WTC11 (cell line): ENCODE results near the gene TEX35. TPM values are rescaled to one million over a fixed set of nuclear protein-coding genes. Genes with fewer than 3 reads are reported as not detected.

Source experiments
- ATAC-seq: fragments of 200-7000 bp; cut with Tn5 transposase; 2 replicates; pipeline ENCODE4 v1.10.0; 2021; ENCODE audit warnings: mild to moderate bottlenecking, moderate library complexity
- CTCF ChIA-PET: fragments of 300-600 bp; sonication (Branson Sonifier 250); formaldehyde crosslinking; loops from one replicate; lab custom pipeline; 2021; ENCODE audit warnings: antibody characterized with exemption; lab: Charles Lee
- POLR2A ChIA-PET: fragments of 350-600 bp; sonication (Branson Sonifier 250); formaldehyde crosslinking; loops from one replicate; lab custom pipeline; 2021; ENCODE audit warnings: antibody characterized with exemption; lab: Charles Lee
- DNase-seq: peaks from one replicate; pipeline ENCODE4 v3.0.0; 2021; ENCODE audit warnings: low spot score
- H3K27ac Mint-ChIP-seq: 2 replicates; pipeline ENCODE4 v1.8.0; 2021; ENCODE audit warnings: mixed read lengths
- H3K27me3 Mint-ChIP-seq: 2 replicates; pipeline ENCODE4 v1.8.0; 2021; ENCODE audit warnings: low read depth, mild to moderate bottlenecking, moderate library complexity, mixed read lengths
- H3K36me3 Mint-ChIP-seq: 2 replicates; pipeline ENCODE4 v1.8.0; 2021; ENCODE audit warnings: mixed read lengths
- H3K4me1 Mint-ChIP-seq: 2 replicates; pipeline ENCODE4 v1.8.0; 2022; ENCODE audit warnings: mixed read lengths
- H3K4me3 Mint-ChIP-seq: 2 replicates; pipeline ENCODE4 v1.8.0; 2021; ENCODE audit warnings: mild to moderate bottlenecking, moderate library complexity, mixed read lengths
- H3K9me3 Mint-ChIP-seq: 2 replicates; pipeline ENCODE4 v1.8.0; 2021; ENCODE audit warnings: mixed read lengths
- AR ChIP-seq: fragments of 250-450 bp; sonication (Bioruptor Pico); IDR thresholded peaks from 2 replicates; pipeline ENCODE4 v1.9.0; 2021; ENCODE audit warnings: mild to moderate bottlenecking
- EMX1 ChIP-seq: fragments of 250-450 bp; sonication (Bioruptor Pico); IDR thresholded peaks from 2 replicates; pipeline ENCODE4 v1.8.0; 2021; ENCODE audit warnings: mild to moderate bottlenecking
- ESRRA ChIP-seq: sonication (generic); formaldehyde crosslinking; IDR thresholded peaks from 2 replicates; pipeline ENCODE4 v1.8.1; 2022; ENCODE audit warnings: mild to moderate bottlenecking, missing genetic modification reagents, borderline replicate concordance
- ETV6 ChIP-seq: sonication (generic); formaldehyde crosslinking; IDR thresholded peaks from 2 replicates; pipeline ENCODE4 v1.8.1; 2022; ENCODE audit warnings: mild to moderate bottlenecking, missing genetic modification reagents
- FOXP1 ChIP-seq: sonication (generic); formaldehyde crosslinking; IDR thresholded peaks from 2 replicates; pipeline ENCODE4 v1.8.0; 2022; ENCODE audit warnings: missing genetic modification reagents, mild to moderate bottlenecking, moderate library complexity, borderline replicate concordance
- GABPB1 ChIP-seq: sonication (generic); formaldehyde crosslinking; IDR thresholded peaks from 2 replicates; pipeline ENCODE4 v1.8.1; 2023; ENCODE audit warnings: mild to moderate bottlenecking, missing genetic modification reagents
- HMGA2 ChIP-seq: fragments of 250-450 bp; sonication (Bioruptor Pico); IDR thresholded peaks from 2 replicates; pipeline ENCODE4 v1.4.0; 2021; ENCODE audit warnings: mild to moderate bottlenecking, moderate library complexity
- IRF2 ChIP-seq: sonication (generic); formaldehyde crosslinking; IDR thresholded peaks from 2 replicates; pipeline ENCODE4 v1.8.0; 2022; ENCODE audit warnings: low read depth, missing genetic modification reagents, borderline replicate concordance
- MYBL2 ChIP-seq: sonication (generic); formaldehyde crosslinking; IDR thresholded peaks from 2 replicates; pipeline ENCODE4 v1.8.1; 2023; ENCODE audit warnings: mild to moderate bottlenecking, moderate library complexity, missing genetic modification reagents
- OVOL2 ChIP-seq: fragments of 250-450 bp; sonication (Bioruptor Pico); IDR thresholded peaks from 2 replicates; pipeline ENCODE4 v1.9.0; 2021; ENCODE audit warnings: mild to moderate bottlenecking, borderline replicate concordance
- RORB ChIP-seq: fragments of 250-450 bp; sonication (Bioruptor Pico); IDR thresholded peaks from 2 replicates; pipeline ENCODE4 v1.9.0; 2021; ENCODE audit warnings: mild to moderate bottlenecking
- TCF7 ChIP-seq: sonication (generic); formaldehyde crosslinking; IDR thresholded peaks from 2 replicates; pipeline ENCODE4 v1.8.0; 2022; ENCODE audit warnings: mild to moderate bottlenecking, low read depth, missing genetic modification reagents, moderate library complexity
- ZBTB43 ChIP-seq: sonication (generic); formaldehyde crosslinking; IDR thresholded peaks from 2 replicates; pipeline ENCODE4 v1.8.1; 2023; ENCODE audit warnings: mild to moderate bottlenecking, missing genetic modification reagents
- ZNF138 ChIP-seq: sonication (generic); formaldehyde crosslinking; conservative IDR thresholded peaks from 2 replicates; pipeline ENCODE4 v1.8.1; 2022; ENCODE audit warnings: mild to moderate bottlenecking, moderate library complexity, missing genetic modification reagents
- ZNF263 ChIP-seq: sonication (generic); formaldehyde crosslinking; IDR thresholded peaks from 2 replicates; pipeline ENCODE4 v1.8.1; 2022; ENCODE audit warnings: low read depth, mild to moderate bottlenecking, moderate library complexity, missing genetic modification reagents
- ZNF317 ChIP-seq: sonication (generic); formaldehyde crosslinking; IDR thresholded peaks from 2 replicates; pipeline ENCODE4 v1.8.1; 2023; ENCODE audit warnings: low read depth, mild to moderate bottlenecking, moderate library complexity, missing genetic modification reagents, borderline replicate concordance
- total RNA-seq: library from RNA; stranded (reverse); gene quantifications from 3 replicates; pipeline ENCODE4 v1.2.3, GENCODE V29; 2021

Gene TEX35
- total RNA-seq, 1 experiment from 2014 or later = not detected

GRCh38 chr1:178536329-178536728, 23.4 kb downstream of the TEX35 start:
- CTCF ChIA-PET = interaction anchor here (1.3 to 8.8 kb wide), 3 partner anchors 19 to 466 kb away, joined by 3 to 55 read pairs (median 5); no protein-coding TSS in a partner anchor
- no peak for ATAC-seq
- TF ChIP-seq HMGA2 (CRISPR knock-in tag) (no peak), EMX1 (no peak), ZNF138 (CRISPR knock-in tag) (no peak), TCF7 (CRISPR knock-in tag) (no peak)
- TF ChIP-seq, all 79 proteins: peak for 0
- no peaks in the 10 kb centered on the region; the same call in 1 of the 2 replicates for H3K27me3 Mint-ChIP-seq
- no peak for DNase-seq
- 0 out of 2 replicates have a peak, but pooled peaks cover 2% of the 10 kb centered on the region for H3K4me1 Mint-ChIP-seq
- H3K9me3 Mint-ChIP-seq = no peaks in the 10 kb centered on the region
- no peaks in the 10 kb centered on the region for H3K36me3 Mint-ChIP-seq
- no peak overlapping the region for H3K4me3 Mint-ChIP-seq
- H3K27ac Mint-ChIP-seq = no peak overlapping the region
- POLR2A ChIA-PET = no interaction called here

- no peaks in the 10 kb centered on the region; the same call in 1 of the 2 replicates for H3K27me3 Mint-ChIP-seq
- ATAC-seq (no peak), DNase-seq (no peak)
- ChIA-PET CTCF (interaction anchor here (1.3 to 8.8 kb wide), 4 partner anchors 8 to 465 kb away, joined by 3 to 55 read pairs (median 6); no protein-coding TSS in a partner anchor), POLR2A (no interaction called here)
- H3K4me3 Mint-ChIP-seq = no peak overlapping the region
- no peak overlapping the region for H3K27ac Mint-ChIP-seq
- TF ChIP-seq ZNF317 (CRISPR knock-in tag) = no peak
- no peak for TF ChIP-seq ESRRA (CRISPR knock-in tag)
- no peak for TF ChIP-seq GABPB1 (CRISPR knock-in tag)
- TF ChIP-seq ETV6 (CRISPR knock-in tag) = no peak
- no peak for TF ChIP-seq FOXP1 (CRISPR knock-in tag)
- TF ChIP-seq MYBL2 (CRISPR knock-in tag) = no peak
- no peak for TF ChIP-seq IRF2 (CRISPR knock-in tag)
- no peak for TF ChIP-seq AR (CRISPR knock-in tag)
- no peak for TF ChIP-seq ZBTB43 (CRISPR knock-in tag)
- no peak for TF ChIP-seq OVOL2 (CRISPR knock-in tag)
- no peak for TF ChIP-seq RORB (CRISPR knock-in tag)
- H3K9me3 Mint-ChIP-seq = no peaks in the 10 kb centered on the region
- no peaks in the 10 kb centered on the region for H3K36me3 Mint-ChIP-seq
- H3K4me1 Mint-ChIP-seq = 0 out of 2 replicates have a peak, but pooled peaks cover 2% of the 10 kb centered on the region
Observed at GRCh38 chr1:178536844-178537371, 24.0 kb downstream of the TEX35 start.

DNA sequence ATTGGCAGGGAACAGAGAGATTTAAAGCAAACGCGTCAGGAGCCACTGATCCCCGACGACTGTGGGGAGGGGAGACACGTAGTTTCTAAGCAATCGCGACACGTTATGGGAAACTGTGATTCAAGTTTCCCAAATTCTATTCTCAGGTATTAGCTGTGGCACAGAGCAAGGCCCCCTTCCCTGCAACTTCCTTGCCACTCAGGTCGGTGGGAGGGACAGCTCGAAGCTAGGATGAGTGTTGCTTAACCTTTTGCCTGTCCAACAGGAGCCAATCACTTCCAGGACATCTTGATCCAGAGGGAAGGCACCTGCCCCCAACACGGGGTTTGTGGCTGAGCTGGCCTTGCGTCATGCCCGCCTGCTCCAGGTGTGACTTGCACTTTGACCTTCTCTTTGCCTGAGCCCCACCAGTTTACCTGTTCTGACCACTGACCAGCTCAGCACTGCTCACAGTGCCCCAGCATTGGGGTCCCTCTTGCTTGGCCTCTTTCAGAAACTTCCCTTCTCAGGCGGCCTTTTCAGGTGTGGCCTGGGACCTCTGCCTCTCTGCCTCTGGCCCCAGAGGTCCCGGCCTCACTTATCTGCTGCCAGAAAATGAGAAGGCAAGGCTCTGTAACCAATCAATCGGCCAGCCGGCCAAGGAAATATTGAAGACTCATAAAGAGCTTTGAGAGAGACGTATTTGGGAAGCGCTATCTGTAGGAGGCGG, 24.6 kb downstream of the TEX35 start:
- no peak for ATAC-seq
- TF ChIP-seq GABPB1 (CRISPR knock-in tag) (peak; percentile 90), ZNF263 (CRISPR knock-in tag) (no peak)
- Mint-ChIP-seq H3K27ac (no peak overlapping the region), H3K36me3 (no peaks in the 10 kb centered on the region), H3K4me1 (no peaks in the 10 kb centered on the region), H3K27me3 (no peaks in the 10 kb centered on the region; the same call in 1 of the 2 replicates), H3K9me3 (no peaks in the 10 kb centered on the region), H3K4me3 (no peak overlapping the region)
- ChIA-PET CTCF (interaction anchor here (0.6 to 8.8 kb wide), 7 partner anchors 9 to 465 kb away, joined by 3 to 55 read pairs (median 6); no protein-coding TSS in a partner anchor), POLR2A (no interaction called here)
- no peak for DNase-seq
